Endodermal cell (in vitro differentiated cells): ENCODE measurements around the gene CBLC. TPM values are rescaled to one million over a fixed set of nuclear protein-coding genes. Genes with fewer than 3 reads are reported as not detected.

Experiments
- DNase-seq: peaks from one replicate; pipeline ENCODE4 v3.0.0-alpha.2; 2017
- H3K27ac ChIP-seq: 2 replicates; pipeline ENCODE4 v1.5.1; 2013; ENCODE audit warnings: mild to moderate bottlenecking, low read depth, low read length, moderate library complexity
- H3K27me3 ChIP-seq: 2 replicates; pipeline ENCODE4 v1.6.1; 2013; ENCODE audit warnings: mild to moderate bottlenecking, low read length, moderate library complexity; ENCODE audit not compliant: insufficient read depth, control insufficient read depth, poor library complexity, severe bottlenecking
- H3K36me3 ChIP-seq: 2 replicates; pipeline ENCODE4 v1.7.0; 2013; ENCODE audit warnings: mild to moderate bottlenecking, low read length, moderate library complexity; ENCODE audit not compliant: control insufficient read depth, insufficient read depth
- H3K4me1 ChIP-seq: one replicate; pipeline ENCODE4 v1.7.0; 2013; ENCODE audit warnings: low read length; ENCODE audit not compliant: control insufficient read depth, insufficient read depth
- H3K4me3 ChIP-seq: 2 replicates; pipeline ENCODE4 v1.5.1; 2013; ENCODE audit warnings: mild to moderate bottlenecking, low read length, moderate library complexity
- H3K9ac ChIP-seq: 2 replicates; pipeline ENCODE4 v1.6.1; 2013; ENCODE audit warnings: mild to moderate bottlenecking, low read length, moderate library complexity; ENCODE audit not compliant: poor library complexity, severe bottlenecking; ENCODE audit errors: extremely low read depth
- H3K9me3 ChIP-seq: 2 replicates; pipeline ENCODE4 v1.6.1; 2013; ENCODE audit warnings: mild to moderate bottlenecking, low read length, moderate library complexity; ENCODE audit not compliant: control insufficient read depth
- H3K27ac Mint-ChIP-seq: 2 replicates; pipeline ENCODE4 v1.8.0; 2020; ENCODE audit warnings: mixed read lengths
- H3K27me3 Mint-ChIP-seq: 2 replicates; pipeline ENCODE4 v1.8.0; 2021; ENCODE audit warnings: mild to moderate bottlenecking, mixed read lengths; ENCODE audit not compliant: insufficient read depth
- H3K36me3 Mint-ChIP-seq: 2 replicates; pipeline ENCODE4 v1.8.0; 2020; ENCODE audit warnings: low read depth, mixed read lengths
- H3K4me1 Mint-ChIP-seq: 2 replicates; pipeline ENCODE4 v1.8.0; 2020; ENCODE audit warnings: mixed read lengths
- H3K4me3 Mint-ChIP-seq: 2 replicates; pipeline ENCODE4 v1.8.0; 2020; ENCODE audit warnings: mild to moderate bottlenecking, moderate library complexity, mixed read lengths
- H3K9me3 Mint-ChIP-seq: 2 replicates; pipeline ENCODE4 v1.8.0; 2020; ENCODE audit warnings: mild to moderate bottlenecking, mixed read lengths
- WGBS, 2 experiments: methylation state at CpG; one replicate each; pipeline versions ENCODE4 v1.1.5 to v1.1.7; 2013; ENCODE audit warnings: missing lambda C conversion rate in 2 of 2, mixed read lengths in 1 of 2; ENCODE audit not compliant: insufficient coverage in 1 of 2, insufficient read length in 1 of 2; 5-methylcytosine and 5-hydroxymethylcytosine counted together
- total RNA-seq, 2 donors: library from RNA; stranded (reverse); fragmentation: NEBNext Ultra II Directional in 1 of 2; extraction: Animal tissue kit (Norgen Biotek cat#: 25700) in 1 of 2; gene quantifications; 2 replicates in 1 of 2; 3 replicates in 1 of 2; pipeline ENCODE4 v1.2.1, GENCODE V29; 2021
- TF ChIP-seq, protein P1 (sequence below): fragments of 200-600 bp; sonication (generic); conservative IDR thresholded peaks from 2 replicates; pipeline ENCODE4 v1.5.0; 2021; ENCODE audit warnings: antibody characterized with exemption, mild to moderate bottlenecking

CBLC gene
- total RNA-seq, 2 donors from 2014 or later = 6.6 to 15.5 TPM

DNA sequence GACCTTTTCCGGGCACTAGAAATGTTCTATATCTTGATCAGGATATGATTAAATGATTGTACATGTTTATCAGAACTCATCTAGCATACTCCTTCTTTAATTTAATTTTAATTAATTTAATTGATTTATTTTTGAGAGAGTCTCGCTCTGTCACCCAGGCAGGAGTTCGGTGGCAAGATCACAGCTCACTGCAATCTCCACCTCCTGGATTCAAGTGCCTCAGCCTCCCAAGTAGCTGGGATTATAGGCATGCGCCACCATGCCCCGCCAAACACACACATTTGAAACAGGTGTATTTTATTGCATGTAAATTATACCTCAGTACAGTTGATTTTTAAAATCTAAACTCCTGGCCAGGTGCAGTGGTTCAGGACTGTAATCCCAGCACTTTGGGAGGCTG lies 46.6 kb upstream of the CBLC start:
- no peak for DNase-seq
- Mint-ChIP-seq H3K4me1 (no peaks in the 10 kb centered on the region), H3K36me3 (no peaks in the 10 kb centered on the region), H3K9me3 (no peaks in the 10 kb centered on the region), H3K27me3 (peaks cover 14% of the 10 kb centered on the region), H3K4me3 (no peak overlapping the region), H3K27ac (no peak overlapping the region)
- Histone ChIP-seq H3K9me3 (no peaks in the 10 kb centered on the region), H3K27me3 (no peaks in the 10 kb centered on the region), H3K4me3 (no peak overlapping the region), H3K36me3 (no peaks in the 10 kb centered on the region), H3K9ac (no peak overlapping the region), H3K27ac (no peak overlapping the region), H3K4me1 (no peaks in the 10 kb centered on the region)
- TF ChIP-seq, protein P1, sequence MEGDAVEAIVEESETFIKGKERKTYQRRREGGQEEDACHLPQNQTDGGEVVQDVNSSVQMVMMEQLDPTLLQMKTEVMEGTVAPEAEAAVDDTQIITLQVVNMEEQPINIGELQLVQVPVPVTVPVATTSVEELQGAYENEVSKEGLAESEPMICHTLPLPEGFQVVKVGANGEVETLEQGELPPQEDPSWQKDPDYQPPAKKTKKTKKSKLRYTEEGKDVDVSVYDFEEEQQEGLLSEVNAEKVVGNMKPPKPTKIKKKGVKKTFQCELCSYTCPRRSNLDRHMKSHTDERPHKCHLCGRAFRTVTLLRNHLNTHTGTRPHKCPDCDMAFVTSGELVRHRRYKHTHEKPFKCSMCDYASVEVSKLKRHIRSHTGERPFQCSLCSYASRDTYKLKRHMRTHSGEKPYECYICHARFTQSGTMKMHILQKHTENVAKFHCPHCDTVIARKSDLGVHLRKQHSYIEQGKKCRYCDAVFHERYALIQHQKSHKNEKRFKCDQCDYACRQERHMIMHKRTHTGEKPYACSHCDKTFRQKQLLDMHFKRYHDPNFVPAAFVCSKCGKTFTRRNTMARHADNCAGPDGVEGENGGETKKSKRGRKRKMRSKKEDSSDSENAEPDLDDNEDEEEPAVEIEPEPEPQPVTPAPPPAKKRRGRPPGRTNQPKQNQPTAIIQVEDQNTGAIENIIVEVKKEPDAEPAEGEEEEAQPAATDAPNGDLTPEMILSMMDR = no peak
- 82% methylated on average over 3 of the region's 5 CpGs; no CpG with 5 or more reads in 1 of the 2 experiments for WGBS, 2 experiments

- Mint-ChIP-seq H3K36me3 (no peaks in the 10 kb centered on the region), H3K27me3 (peaks cover 14% of the 10 kb centered on the region), H3K9me3 (no peaks in the 10 kb centered on the region), H3K4me1 (no peaks in the 10 kb centered on the region), H3K27ac (no peak overlapping the region), H3K4me3 (no peak overlapping the region)
- Histone ChIP-seq H3K9ac (no peak overlapping the region), H3K4me1 (no peaks in the 10 kb centered on the region), H3K4me3 (no peak overlapping the region), H3K27me3 (no peaks in the 10 kb centered on the region), H3K36me3 (no peaks in the 10 kb centered on the region), H3K27ac (no peak overlapping the region), H3K9me3 (no peaks in the 10 kb centered on the region)
- WGBS, 2 experiments = 44 to 66% methylated on average over 2 to 4 of the region's 5 CpGs
- TF ChIP-seq, protein P1 = no peak
- DNase-seq = no peak
Observed at GRCh38 chr19:44731622-44732021, 46.1 kb upstream of the CBLC start.

DNA sequence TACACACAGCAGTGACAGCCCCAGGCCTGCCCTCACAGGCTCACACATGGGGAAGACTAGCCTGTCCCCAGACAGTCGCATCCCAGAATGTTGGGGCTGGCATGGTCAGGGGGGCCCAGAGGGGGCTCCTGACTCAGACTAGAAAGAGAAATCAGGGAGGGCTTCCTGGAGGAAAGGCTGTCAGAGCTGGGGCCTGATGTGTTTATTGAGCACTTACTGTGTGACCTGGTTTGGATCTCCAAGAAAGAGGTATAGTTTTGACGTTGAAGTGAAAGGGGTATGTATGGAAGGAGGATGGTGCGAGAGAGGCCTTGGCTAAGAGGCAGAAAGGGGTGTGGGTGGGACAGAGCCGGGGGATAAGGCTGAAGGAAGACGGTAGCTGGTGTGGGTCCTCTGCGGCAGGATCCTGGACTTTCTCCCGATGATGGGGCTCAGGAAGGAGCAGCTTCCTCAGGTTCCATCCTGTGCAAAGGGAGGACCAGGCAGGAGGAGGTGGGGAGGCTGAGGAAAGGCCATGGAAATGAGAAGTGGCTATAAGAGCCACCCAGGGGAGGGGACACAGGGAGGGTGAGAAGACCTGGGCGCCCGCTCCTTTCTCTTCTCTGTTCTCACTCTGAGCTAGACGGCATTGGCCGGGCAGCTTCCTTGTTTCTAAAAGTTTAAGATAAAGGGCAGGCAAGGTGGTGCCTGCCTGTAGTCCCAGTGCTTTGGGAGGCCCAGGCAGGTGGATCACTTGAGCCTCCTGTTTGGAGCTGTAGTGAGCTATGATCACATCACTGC lies 45.3 kb upstream of the CBLC start:
- Mint-ChIP-seq H3K4me1 (peaks cover 2% of the 10 kb centered on the region), H3K9me3 (no peaks in the 10 kb centered on the region), H3K4me3 (no peak overlapping the region), H3K27ac (no peak overlapping the region), H3K36me3 (no peaks in the 10 kb centered on the region), H3K27me3 (peaks cover 14% of the 10 kb centered on the region)
- H3K27me3 ChIP-seq = no peaks in the 10 kb centered on the region
- DNase-seq = no peak
- no peak overlapping the region for H3K27ac ChIP-seq
- no peak overlapping the region for H3K4me3 ChIP-seq
- TF ChIP-seq, protein P1 = no peak
- WGBS, 2 experiments = 79 to 83% methylated on average over 6 to 11 of the region's 11 CpGs
- H3K9me3 ChIP-seq = no peaks in the 10 kb centered on the region
- H3K4me1 ChIP-seq = no peaks in the 10 kb centered on the region
- no peaks in the 10 kb centered on the region for H3K36me3 ChIP-seq
- no peak overlapping the region for H3K9ac ChIP-seq
